Fibroblast of lung (primary cell): Measurements from ENCODE around the gene KRT72. TPM values are rescaled to one million over a fixed set of nuclear protein-coding genes. Genes with fewer than 3 reads are reported as not detected.

Experiments
- DNase-seq, 2 donors: peaks; one replicate each; pipeline versions ENCODE4 v3.0.0 to v3.0.0-alpha.2; 2010; ENCODE audit warnings: low read depth in 2 of 2
- H2AFZ ChIP-seq: 2 replicates; pipeline ENCODE4 v1.5.1; 2012; ENCODE audit warnings: low read length, control low read depth, inconsistent platforms
- H3K27ac ChIP-seq: 2 replicates; pipeline ENCODE4 v1.5.1; 2011; ENCODE audit warnings: low read length, control low read depth; ENCODE audit not compliant: insufficient read depth
- H3K27me3 ChIP-seq: 2 replicates; pipeline ENCODE4 v1.5.1; 2011; ENCODE audit warnings: mild to moderate bottlenecking, low read length; ENCODE audit not compliant: control insufficient read depth, insufficient read depth
- H3K36me3 ChIP-seq: 2 replicates; pipeline ENCODE4 v1.5.1; 2011; ENCODE audit warnings: low read length; ENCODE audit not compliant: control insufficient read depth, insufficient read depth
- H3K4me1 ChIP-seq: 2 replicates; pipeline ENCODE4 v1.5.1; 2011; ENCODE audit warnings: low read length; ENCODE audit not compliant: control insufficient read depth, insufficient read depth; ENCODE audit errors: extremely low read depth
- H3K4me2 ChIP-seq: 2 replicates; pipeline ENCODE4 v1.5.1; 2011; ENCODE audit warnings: low read length, control low read depth; ENCODE audit not compliant: insufficient read depth; ENCODE audit errors: extremely low read depth
- H3K4me3 ChIP-seq, 4 experiments: fragments of 200-600 bp in 1 of 4; sonication (generic) in 1 of 4; replicated peaks in 1 of 4; 2 replicates each; pipeline ENCODE4 v1.5.1; 2011 to 2016; ENCODE audit warnings: low read length in 4 of 4, low read depth in 3 of 4, mild to moderate bottlenecking in 3 of 4, control low read depth in 2 of 4, inconsistent platforms in 1 of 4, mixed read lengths in 1 of 4; ENCODE audit not compliant: insufficient read depth in 1 of 4; ENCODE audit errors: control extremely low read depth in 1 of 4
- H3K79me2 ChIP-seq: 2 replicates; pipeline ENCODE4 v1.5.1; 2012; ENCODE audit warnings: mild to moderate bottlenecking, low read length, inconsistent platforms; ENCODE audit not compliant: control insufficient read depth, insufficient read depth
- H3K9ac ChIP-seq: 2 replicates; pipeline ENCODE4 v1.5.1; 2011; ENCODE audit warnings: mild to moderate bottlenecking, low read length, control low read depth; ENCODE audit not compliant: insufficient read depth
- H3K9me3 ChIP-seq: 2 replicates; pipeline ENCODE4 v1.5.1; 2012; ENCODE audit warnings: low read depth, low read length; ENCODE audit not compliant: control insufficient read depth, insufficient read depth
- H4K20me1 ChIP-seq: 2 replicates; pipeline ENCODE4 v1.5.1; 2011; ENCODE audit warnings: low read length; ENCODE audit not compliant: control insufficient read depth, insufficient read depth; ENCODE audit errors: extremely low read depth
- EZH2 ChIP-seq: IDR thresholded peaks from 2 replicates; pipeline ENCODE4 v1.5.1; 2012; ENCODE audit warnings: low read length, control low read depth, mild to moderate bottlenecking; ENCODE audit errors: missing control alignments
- polyA plus RNA-seq, 2 donors: library from polyadenylated mRNA; depleted of rRNA in 1 of 2; stranded (reverse) in 1 of 2; unstranded in 1 of 2; fragments of >200 nt; gene quantifications; 2 replicates each; pipeline ENCODE4 v1.2.1, GENCODE V29; 2011 to 2012; ENCODE audit warnings: missing spikeins in 1 of 2
- total RNA-seq: library from RNA; depleted of rRNA; stranded (reverse); fragments of >200 nt; gene quantifications from 2 replicates; pipeline ENCODE4 v1.2.1, GENCODE V29; 2014
- TF ChIP-seq, protein P1 (sequence below), 2 donors: IDR thresholded peaks in 1 of 2; conservative IDR thresholded peaks in 1 of 2; 1 replicate in 1 of 2; 2 replicates in 1 of 2; pipeline ENCODE4 v1.5.1; 2011 to 2012; ENCODE audit warnings: low read length in 2 of 2, control low read depth in 1 of 2, inconsistent platforms in 1 of 2, low read depth in 1 of 2, mild to moderate bottlenecking in 1 of 2

KRT72 gene
- total and polyA plus RNA-seq, 2 donors (not counting 1 experiment from before 2014, with no cell fraction given), result not detected

DNA sequence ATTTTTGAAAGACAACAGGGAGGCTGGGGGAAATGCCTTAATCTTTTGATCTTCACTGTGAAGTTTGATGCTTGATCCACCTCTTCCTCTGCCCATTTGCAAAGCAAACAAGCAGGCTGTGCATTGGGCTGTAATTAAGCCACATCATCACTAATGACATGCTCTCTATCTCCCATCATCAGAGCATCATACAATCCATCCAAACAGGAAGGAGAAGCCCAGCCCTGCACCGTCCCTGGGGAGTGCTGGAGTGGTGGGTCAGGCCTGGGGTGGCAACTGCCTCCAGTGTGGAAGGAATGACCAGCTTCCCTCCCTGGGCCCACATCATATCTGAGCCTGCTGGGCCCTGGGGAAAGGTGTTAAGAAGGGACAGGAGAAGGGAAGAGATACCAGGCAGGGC, 20.8 kb downstream of the KRT72 start:
- H2AFZ ChIP-seq, result no peak overlapping the region
- H3K9ac ChIP-seq, result no peak overlapping the region
- H3K36me3 ChIP-seq, result no peaks in the 10 kb centered on the region
- H3K4me2 ChIP-seq, result no peak overlapping the region
- no peak overlapping the region for H3K4me3 ChIP-seq
- no peak for DNase-seq
- no peaks in the 10 kb centered on the region for H3K79me2 ChIP-seq
- H4K20me1 ChIP-seq, result no peaks in the 10 kb centered on the region
- no peak overlapping the region for H3K27ac ChIP-seq
- H3K4me1 ChIP-seq, result no peaks in the 10 kb centered on the region
- no peak for TF ChIP-seq EZH2
- H3K27me3 ChIP-seq, result no peaks in the 10 kb centered on the region
- no peaks in the 10 kb centered on the region for H3K9me3 ChIP-seq

DNA sequence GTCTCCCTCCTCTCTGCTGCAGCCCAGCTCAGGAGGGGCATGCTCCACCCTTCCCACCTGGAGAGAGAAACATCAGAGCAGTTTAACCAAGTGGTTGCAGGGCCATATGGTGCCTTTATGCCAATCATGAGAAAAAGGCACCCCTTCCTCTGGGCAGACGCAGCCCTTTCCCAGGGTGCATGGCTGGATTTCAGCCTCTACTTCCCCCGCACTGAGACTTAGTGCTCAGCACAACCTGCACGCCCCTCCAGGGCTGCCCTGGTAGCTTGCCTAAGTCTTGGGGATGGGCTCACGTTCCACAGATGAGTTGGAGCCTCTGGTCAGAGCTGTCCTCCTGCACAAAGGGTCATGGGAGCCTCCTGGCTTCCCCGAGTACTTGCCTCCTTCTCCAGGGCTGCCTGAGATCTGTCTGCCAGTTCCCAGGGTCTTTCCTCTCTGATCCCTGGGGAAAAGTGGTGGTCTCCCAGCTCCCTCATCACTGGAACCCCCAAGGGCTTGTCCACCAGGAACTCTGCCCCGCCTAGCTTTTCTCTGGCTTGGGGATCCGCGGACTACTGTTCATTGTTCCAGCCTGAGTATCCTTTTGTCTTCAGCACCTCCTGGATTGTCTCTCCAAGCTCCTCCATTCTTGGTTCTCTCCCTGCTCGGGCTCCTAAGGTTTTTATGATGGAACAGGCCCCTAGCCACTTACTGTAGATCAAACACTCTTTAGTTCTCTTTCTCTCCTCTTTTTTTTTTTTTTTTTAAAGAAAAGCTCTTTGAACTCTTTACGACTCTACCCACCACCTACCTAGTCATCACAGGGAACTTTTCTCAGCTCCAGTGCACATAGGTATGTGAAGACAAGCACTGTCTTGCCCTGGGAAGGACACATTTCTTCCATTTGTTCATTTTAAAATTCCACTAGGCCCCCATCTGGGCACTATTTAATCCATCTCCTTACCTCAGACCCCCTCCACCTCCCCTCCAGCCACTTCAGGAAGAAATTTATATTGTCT, 21.5 kb downstream of the KRT72 start:
- no peaks in the 10 kb centered on the region for H3K4me1 ChIP-seq
- no peak for DNase-seq
- H3K36me3 ChIP-seq, result no peaks in the 10 kb centered on the region
- no peak overlapping the region for H3K27ac ChIP-seq
- H3K4me2 ChIP-seq, result no peak overlapping the region
- no peaks in the 10 kb centered on the region for H3K9me3 ChIP-seq
- no peak overlapping the region for H3K9ac ChIP-seq
- no peak overlapping the region for H3K4me3 ChIP-seq
- no peaks in the 10 kb centered on the region for H3K79me2 ChIP-seq
- TF ChIP-seq EZH2, result no peak
- TF ChIP-seq, protein P1, sequence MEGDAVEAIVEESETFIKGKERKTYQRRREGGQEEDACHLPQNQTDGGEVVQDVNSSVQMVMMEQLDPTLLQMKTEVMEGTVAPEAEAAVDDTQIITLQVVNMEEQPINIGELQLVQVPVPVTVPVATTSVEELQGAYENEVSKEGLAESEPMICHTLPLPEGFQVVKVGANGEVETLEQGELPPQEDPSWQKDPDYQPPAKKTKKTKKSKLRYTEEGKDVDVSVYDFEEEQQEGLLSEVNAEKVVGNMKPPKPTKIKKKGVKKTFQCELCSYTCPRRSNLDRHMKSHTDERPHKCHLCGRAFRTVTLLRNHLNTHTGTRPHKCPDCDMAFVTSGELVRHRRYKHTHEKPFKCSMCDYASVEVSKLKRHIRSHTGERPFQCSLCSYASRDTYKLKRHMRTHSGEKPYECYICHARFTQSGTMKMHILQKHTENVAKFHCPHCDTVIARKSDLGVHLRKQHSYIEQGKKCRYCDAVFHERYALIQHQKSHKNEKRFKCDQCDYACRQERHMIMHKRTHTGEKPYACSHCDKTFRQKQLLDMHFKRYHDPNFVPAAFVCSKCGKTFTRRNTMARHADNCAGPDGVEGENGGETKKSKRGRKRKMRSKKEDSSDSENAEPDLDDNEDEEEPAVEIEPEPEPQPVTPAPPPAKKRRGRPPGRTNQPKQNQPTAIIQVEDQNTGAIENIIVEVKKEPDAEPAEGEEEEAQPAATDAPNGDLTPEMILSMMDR (conservative IDR thresholded peaks at IDR 0.05 in 1 of 2, IDR thresholded peaks at IDR 0.05 in 1 of 2; ENCODE audit: low read depth in 1 of 2, low read length in 2 of 2), result no peak
- no peaks in the 10 kb centered on the region for H4K20me1 ChIP-seq
- no peaks in the 10 kb centered on the region for H3K27me3 ChIP-seq
- no peak overlapping the region for H2AFZ ChIP-seq

DNA sequence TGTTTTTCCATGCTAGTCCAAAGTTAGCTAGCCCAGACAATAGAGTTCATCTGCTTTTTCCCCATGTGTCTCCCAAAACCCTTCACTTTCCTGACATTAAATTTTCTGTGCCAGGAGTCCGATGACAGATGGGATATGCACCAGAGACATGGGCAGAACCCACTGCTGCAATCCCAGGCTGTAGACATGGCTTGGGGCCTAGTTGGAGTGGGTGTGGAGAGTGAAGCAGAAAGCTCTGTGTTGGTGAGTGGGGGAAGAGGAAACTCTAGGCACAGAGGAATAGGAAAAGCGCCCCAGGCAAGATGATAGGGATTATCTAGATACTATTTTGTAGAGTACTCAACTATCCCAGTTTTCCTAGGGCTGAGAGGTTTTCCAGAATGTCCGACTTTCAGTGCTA, 22.8 kb downstream of the KRT72 start:
- Histone ChIP-seq H3K27ac (no peak overlapping the region), H3K4me1 (no peaks in the 10 kb centered on the region), H3K79me2 (no peaks in the 10 kb centered on the region), H3K9ac (no peak overlapping the region), H3K4me2 (no peak overlapping the region), H3K4me3 (no peak overlapping the region), H3K27me3 (no peaks in the 10 kb centered on the region), H3K36me3 (no peaks in the 10 kb centered on the region), H2AFZ (no peak overlapping the region), H3K9me3 (no peaks in the 10 kb centered on the region), H4K20me1 (no peaks in the 10 kb centered on the region)
- no peak for TF ChIP-seq EZH2
- TF ChIP-seq, protein P1 (conservative IDR thresholded peaks at IDR 0.05 in 1 of 2, IDR thresholded peaks at IDR 0.05 in 1 of 2; ENCODE audit: low read depth in 1 of 2, low read length in 2 of 2), result no peak
- DNase-seq, result no peak
